ENCODE data around the gene ZNF407.

Gene ZNF407

GRCh38 chr18:74896390-74896991, 298.8 kb downstream of the ZNF407 start:
- DNase-seq = peak; percentile 32

GRCh38 chr18:74897971-74898657, 300.4 kb downstream of the ZNF407 start:
- DNase-seq = no peak

DNA sequence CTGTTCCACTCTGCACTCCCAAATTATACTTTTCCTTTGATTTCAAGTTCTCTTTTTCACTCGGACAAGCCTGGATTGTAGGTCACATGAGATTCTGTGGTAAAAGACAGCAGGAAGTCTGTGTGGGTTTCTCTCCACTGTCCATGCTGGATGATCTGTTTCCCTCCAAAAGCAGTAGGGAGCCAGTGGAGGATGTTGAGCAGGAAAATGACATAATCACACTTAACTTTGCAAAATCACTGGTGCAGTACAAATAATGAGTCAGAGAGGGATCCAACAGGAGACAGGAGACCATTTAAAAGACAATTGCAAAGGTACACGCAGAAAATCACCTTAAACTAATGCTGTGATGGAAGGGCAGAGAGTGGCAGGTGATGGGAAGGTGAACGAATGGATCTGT, 301.3 kb downstream of the ZNF407 start:
- no peak for DNase-seq

DNA sequence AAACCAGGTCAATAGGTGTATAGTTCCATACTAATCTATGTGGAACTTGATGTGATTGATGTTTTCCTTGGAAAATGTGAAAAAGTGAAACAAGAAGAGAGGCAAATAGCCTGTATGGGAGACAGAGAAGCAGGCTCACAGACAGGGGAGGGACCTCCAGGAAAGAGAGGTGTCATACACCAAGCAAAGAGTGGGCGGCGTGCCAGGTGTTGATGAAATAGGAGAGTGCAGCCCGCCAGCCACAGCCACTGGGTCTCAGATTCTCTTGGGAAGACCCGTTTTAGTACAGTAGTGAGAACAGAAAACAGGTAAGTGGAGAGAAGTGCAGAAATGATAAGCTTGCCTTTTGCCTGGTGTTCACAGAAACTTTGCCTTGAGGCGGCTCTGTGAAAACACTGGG, 301.9 kb downstream of the ZNF407 start:
- no peak for DNase-seq

DNA sequence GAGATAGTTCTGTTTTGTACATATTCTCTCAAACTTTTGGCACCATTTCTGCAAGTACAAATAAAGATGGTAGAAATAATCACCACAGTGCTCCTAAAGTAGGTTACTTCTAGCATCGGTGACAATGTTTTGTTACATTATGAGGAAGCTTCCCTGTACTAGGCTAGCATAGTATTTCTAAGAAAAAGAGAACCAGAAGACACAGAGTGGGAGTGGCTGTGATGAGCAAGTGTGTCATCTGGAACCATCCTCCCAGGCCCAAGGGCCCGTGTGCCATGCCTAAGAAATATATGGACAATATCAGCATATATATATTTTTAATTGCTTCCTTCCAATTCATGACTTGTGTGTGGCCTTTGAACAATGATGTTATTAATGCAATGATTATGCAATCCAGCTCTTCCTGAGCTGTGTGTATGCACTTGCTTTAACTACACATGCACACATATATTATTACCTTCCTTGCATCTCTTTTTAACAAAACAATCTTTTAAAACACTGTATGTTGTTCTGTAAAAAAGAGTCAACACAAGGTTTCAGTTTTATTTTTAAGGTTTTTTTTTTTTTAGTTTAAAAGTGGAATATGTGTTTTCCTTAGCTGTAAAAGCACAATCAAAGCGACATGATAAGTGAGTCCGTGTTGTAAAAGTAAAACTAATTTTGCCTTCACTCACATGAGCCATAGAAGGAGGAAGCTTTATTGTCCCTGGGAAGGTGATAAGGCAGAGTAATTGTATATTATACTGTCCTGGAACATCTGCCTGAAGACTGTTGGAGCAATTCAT, 303.9 kb downstream of the ZNF407 start:
- DNase-seq = no peak

- DNase-seq = no peak
These were observed 304.4 kb downstream of the ZNF407 start for GRCh38 chr18:74902147-74902455.

DNA sequence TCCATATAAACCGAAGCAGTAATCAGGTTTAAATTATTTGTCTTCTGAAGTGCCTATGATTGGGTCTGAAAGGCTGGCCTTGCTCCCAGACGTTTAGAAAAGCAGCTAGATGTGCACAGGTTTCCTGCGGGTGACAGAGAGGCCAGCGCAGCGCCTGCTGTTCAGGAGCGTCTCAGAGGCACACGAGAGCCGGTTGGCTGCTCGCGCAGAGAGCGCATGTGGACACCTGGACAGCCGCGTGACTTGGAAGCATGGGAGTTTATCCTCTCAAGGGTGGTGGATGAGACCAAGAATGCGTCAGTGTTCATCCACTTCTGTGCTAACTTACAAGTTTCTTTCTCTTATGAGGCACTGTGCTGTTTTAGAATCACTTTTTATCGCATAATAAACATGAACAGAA, 307.6 kb downstream of the ZNF407 start:
- DNase-seq = no peak

- no peak for DNase-seq
These were observed 308.5 kb downstream of the ZNF407 start for GRCh38 chr18:74906184-74906583.

GRCh38 chr18:74914052-74914591, 316.5 kb downstream of the ZNF407 start:
- no peak for DNase-seq

DNA sequence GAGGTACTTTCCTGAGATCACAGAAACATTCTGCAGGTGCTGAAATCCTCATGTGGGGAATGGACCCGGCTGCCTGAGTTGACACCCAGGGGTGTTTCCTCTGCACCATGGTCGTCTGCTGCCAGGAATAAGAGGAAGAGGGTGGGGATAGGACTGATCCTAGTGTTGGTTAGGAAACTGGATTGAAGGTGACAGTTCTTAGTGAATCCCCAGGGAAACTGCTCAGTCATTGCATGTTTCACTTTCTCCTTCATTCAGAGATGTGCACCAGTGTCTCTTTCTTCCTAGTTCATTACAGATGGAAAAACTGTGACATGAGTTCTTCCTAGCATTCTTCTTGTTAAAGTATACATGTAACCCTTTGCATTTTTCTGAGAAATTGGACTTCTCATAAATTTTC, 317.0 kb downstream of the ZNF407 start:
- DNase-seq = no peak

DNA sequence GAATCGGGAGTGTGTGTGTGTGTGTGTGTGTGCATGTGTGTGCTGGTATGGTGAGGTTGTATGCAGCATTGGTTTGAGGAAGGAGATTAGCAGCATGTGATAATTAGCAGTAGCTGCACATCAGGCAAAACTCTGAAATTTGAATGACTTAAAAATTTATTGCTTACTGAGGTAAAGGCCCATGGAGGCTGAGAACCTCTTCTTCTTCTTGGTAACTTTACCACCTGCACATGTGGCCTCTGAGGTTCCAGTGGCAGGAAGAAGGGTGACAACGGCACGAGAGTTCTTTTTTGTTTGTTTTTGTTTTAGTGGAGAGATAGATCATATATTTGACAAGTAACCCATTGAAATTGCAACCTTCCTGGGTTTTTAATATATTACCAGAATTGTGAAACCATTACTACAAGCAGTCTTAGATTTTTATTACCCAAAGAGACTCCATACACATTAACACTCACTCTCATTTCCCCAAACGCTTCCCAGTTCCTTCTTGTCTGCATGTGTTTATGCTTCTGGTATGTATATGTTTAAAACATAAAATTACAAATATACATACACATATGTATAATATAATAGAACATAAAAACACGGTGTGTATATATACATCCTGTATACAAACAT, 319.2 kb downstream of the ZNF407 start:
- no peak for DNase-seq

GRCh38 chr18:74918276-74918790, 320.7 kb downstream of the ZNF407 start:
- no peak for DNase-seq

- no peak for DNase-seq
These were observed 323.6 kb downstream of the ZNF407 start for GRCh38 chr18:74921057-74921820.

DNA sequence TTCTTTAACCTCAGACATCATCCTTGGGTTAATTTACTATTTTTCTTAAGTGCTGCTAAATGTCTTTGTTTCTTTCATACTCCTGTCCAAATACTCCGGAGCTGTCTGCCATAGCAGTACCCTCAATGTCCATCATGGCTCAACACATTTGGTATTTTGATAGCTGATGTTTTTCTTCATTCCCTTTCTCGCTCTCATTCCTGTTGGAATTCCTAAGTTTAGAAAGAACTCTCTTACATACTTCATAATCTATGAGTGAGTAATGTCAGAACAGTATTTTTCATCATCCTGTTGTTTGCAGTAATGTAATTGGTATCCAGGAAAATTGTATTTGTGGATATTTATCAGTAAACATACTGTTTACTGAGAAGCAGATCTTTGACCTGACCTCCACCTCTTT, 328.4 kb downstream of the ZNF407 start:
- DNase-seq = no peak

- DNase-seq = no peak
These were observed 330.7 kb downstream of the ZNF407 start for GRCh38 chr18:74928194-74928968.

DNA sequence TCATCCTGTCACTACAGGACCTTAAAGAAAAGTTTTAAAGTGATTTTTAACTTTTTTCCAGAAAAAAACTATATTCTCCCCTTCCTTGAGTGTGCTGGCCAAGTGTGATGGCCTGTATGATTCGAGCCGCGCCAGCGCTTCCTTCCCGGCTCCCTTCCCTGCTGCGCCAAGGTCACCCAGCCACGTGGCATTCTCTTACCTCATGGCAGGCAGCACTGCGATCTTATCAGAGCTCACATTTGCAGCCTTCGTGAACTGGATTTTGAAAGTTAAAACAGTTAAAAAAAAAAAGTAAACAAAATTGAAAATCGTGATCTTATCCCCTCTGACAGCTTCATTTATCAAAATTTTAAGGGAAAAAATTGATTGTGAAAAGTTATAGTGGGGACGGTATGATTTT, 331.4 kb downstream of the ZNF407 start:
- DNase-seq = no peak

GRCh38 chr18:74930616-74931015, 332.9 kb downstream of the ZNF407 start:
- DNase-seq = no peak

GRCh38 chr18:74933930-74934329, 336.3 kb downstream of the ZNF407 start:
- DNase-seq = no peak

GRCh38 chr18:74935434-74935833, 337.8 kb downstream of the ZNF407 start:
- no peak for DNase-seq

GRCh38 chr18:74936343-74936742, 338.7 kb downstream of the ZNF407 start:
- no peak for DNase-seq

DNA sequence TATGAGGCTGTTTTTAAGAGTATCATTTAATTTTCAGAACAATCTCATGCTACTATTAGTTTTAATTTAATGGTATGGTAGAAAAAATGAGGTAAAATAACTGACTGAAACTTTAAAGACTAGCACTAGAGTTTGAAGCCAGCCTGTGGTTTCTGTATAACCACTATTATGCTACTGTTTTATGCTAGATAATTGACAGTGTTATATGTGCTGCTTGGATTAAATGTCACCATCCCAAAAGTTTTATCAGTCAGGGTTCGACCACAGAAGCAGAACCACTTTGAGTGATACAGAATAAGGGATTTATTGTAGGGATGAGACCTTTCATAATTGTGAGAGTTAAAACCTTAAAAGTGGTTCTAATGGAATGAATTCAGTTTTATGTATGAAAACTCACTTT, 339.6 kb downstream of the ZNF407 start:
- DNase-seq = no peak

DNA sequence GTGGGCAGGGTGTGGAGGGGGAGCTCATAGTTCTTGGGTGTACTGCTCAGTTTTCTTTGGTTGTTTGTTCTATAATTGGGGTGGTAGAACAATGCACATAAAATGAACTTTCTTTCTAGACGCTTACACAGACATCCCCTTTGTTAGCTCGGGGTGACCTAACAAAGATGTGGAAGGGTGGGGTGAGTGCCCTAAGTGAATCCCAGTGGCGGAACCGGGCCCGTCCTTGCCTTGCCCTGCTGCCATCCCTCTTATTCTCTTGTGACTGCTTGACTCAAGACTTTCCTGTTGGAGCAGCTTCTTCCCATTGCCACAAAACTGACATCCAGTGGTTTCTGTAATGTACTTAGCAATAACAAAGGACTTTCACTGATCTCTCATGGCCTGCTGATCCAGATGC, 343.2 kb downstream of the ZNF407 start:
- DNase-seq = no peak
